Loucy (cell line): ENCODE results near the gene RHOF.

ENCODE experiments used
- H2AFZ ChIP-seq: fragments of 200-600 bp; sonication (generic); 2 replicates; pipeline ENCODE4 v1.6.0; 2016; ENCODE audit warnings: antibody characterized with exemption, mild to moderate bottlenecking, low read length, moderate library complexity
- H3F3A ChIP-seq: fragments of 200-600 bp; 2 replicates; pipeline ENCODE4 v1.6.0; 2016; ENCODE audit warnings: antibody characterized with exemption, low read depth, mild to moderate bottlenecking
- H3K27me3 ChIP-seq: fragments of 200-600 bp; sonication (generic); 2 replicates; pipeline ENCODE4 v1.6.1; 2014; ENCODE audit warnings: low read length, mild to moderate bottlenecking; ENCODE audit not compliant: insufficient read depth, poor library complexity, severe bottlenecking
- H3K36me3 ChIP-seq: fragments of 200-600 bp; sonication (generic); 2 replicates; pipeline ENCODE4 v1.6.1; 2016; ENCODE audit warnings: low read length; ENCODE audit not compliant: insufficient read depth
- H3K4me1 ChIP-seq: fragments of 200-600 bp; sonication (generic); 2 replicates; pipeline ENCODE4 v1.5.1; 2014; ENCODE audit warnings: low read length, mild to moderate bottlenecking; ENCODE audit not compliant: insufficient read depth, poor library complexity, severe bottlenecking
- H3K4me2 ChIP-seq: fragments of 200-600 bp; sonication (generic); 2 replicates; pipeline ENCODE4 v1.6.0; 2014; ENCODE audit warnings: antibody characterized with exemption, low read length, low read depth, mild to moderate bottlenecking; ENCODE audit not compliant: poor library complexity, severe bottlenecking
- H3K4me3 ChIP-seq: fragments of 200-600 bp; sonication (generic); 2 replicates; pipeline ENCODE4 v1.5.1; 2014; ENCODE audit warnings: low read length, mild to moderate bottlenecking, mixed read lengths; ENCODE audit not compliant: poor library complexity, severe bottlenecking
- H3K79me2 ChIP-seq: fragments of 200-600 bp; sonication (generic); 2 replicates; pipeline ENCODE4 v1.6.1; 2014; ENCODE audit warnings: low read length; ENCODE audit not compliant: insufficient read depth
- H3K9ac ChIP-seq: fragments of 200-600 bp; sonication (generic); 2 replicates; pipeline ENCODE4 v1.6.0; 2014; ENCODE audit warnings: mild to moderate bottlenecking, low read depth, low read length, moderate library complexity; ENCODE audit not compliant: poor library complexity, severe bottlenecking
- H3K9me2 ChIP-seq: fragments of 200-600 bp; sonication (generic); replicated peaks from 2 replicates; pipeline ENCODE4 v1.6.1; 2016; ENCODE audit warnings: low read depth, low read length, mixed read lengths
- H3K9me3 ChIP-seq: fragments of 200-600 bp; sonication (generic); 2 replicates; pipeline ENCODE4 v1.6.1; 2014; ENCODE audit warnings: mild to moderate bottlenecking, antibody characterized with exemption, low read length, low read depth; ENCODE audit not compliant: insufficient read depth
- H4K20me1 ChIP-seq: fragments of 200-600 bp; sonication (generic); 2 replicates; pipeline ENCODE4 v1.6.0; 2014; ENCODE audit warnings: antibody characterized with exemption, low read length, mild to moderate bottlenecking; ENCODE audit not compliant: insufficient read depth, poor library complexity, severe bottlenecking
- CTCF ChIP-seq: fragments of 200-600 bp; sonication (generic); conservative IDR thresholded peaks from 2 replicates; pipeline ENCODE4 v1.5.1; 2014; ENCODE audit warnings: mild to moderate bottlenecking, antibody characterized with exemption, low read length
- EZH2phosphoT487 ChIP-seq: fragments of 200-600 bp; IDR thresholded peaks from 2 replicates; pipeline ENCODE4 v1.6.1; 2018; ENCODE audit warnings: antibody characterized with exemption, mild to moderate bottlenecking, moderate library complexity, borderline replicate concordance

The RHOF gene

GRCh38 chr12:121769831-121770301 is 23.6 kb downstream of the RHOF start:
- Histone ChIP-seq H2AFZ (no peak overlapping the region), H3K4me2 (no peak overlapping the region), H3K9ac (no peak overlapping the region), H3K4me1 (peaks cover 13% of the 10 kb centered on the region), H4K20me1 (no peaks in the 10 kb centered on the region), H3K79me2 (no peaks in the 10 kb centered on the region), H3F3A (no peaks in the 10 kb centered on the region), H3K9me2 (no peaks in the 10 kb centered on the region), H3K27me3 (no peaks in the 10 kb centered on the region), H3K36me3 (no peaks in the 10 kb centered on the region), H3K9me3 (no peaks in the 10 kb centered on the region), H3K4me3 (no peak overlapping the region)
- TF ChIP-seq CTCF (no peak), EZH2phosphoT487 (no peak)

GRCh38 chr12:121769297-121769830 is 24.1 kb downstream of the RHOF start:
- no peaks in the 10 kb centered on the region for H3K79me2 ChIP-seq
- no peaks in the 10 kb centered on the region for H3K27me3 ChIP-seq
- H3K9me3 ChIP-seq: no peaks in the 10 kb centered on the region
- H2AFZ ChIP-seq: no peak overlapping the region
- TF ChIP-seq CTCF (no peak), EZH2phosphoT487 (no peak)
- H3K36me3 ChIP-seq: no peaks in the 10 kb centered on the region
- no peaks in the 10 kb centered on the region for H3K9me2 ChIP-seq
- H3K4me2 ChIP-seq: no peak overlapping the region
- H3K9ac ChIP-seq: no peak overlapping the region
- no peaks in the 10 kb centered on the region for H4K20me1 ChIP-seq
- peaks cover 13% of the 10 kb centered on the region for H3K4me1 ChIP-seq
- no peaks in the 10 kb centered on the region for H3F3A ChIP-seq
- no peak overlapping the region for H3K4me3 ChIP-seq

GRCh38 chr12:121767525-121768016 is 25.9 kb downstream of the RHOF start:
- no peak overlapping the region for H3K9ac ChIP-seq
- no peaks in the 10 kb centered on the region for H3K9me2 ChIP-seq
- H3K36me3 ChIP-seq: no peaks in the 10 kb centered on the region
- H3K9me3 ChIP-seq: no peaks in the 10 kb centered on the region
- no peaks in the 10 kb centered on the region for H4K20me1 ChIP-seq
- H2AFZ ChIP-seq: no peak overlapping the region
- no peak overlapping the region for H3K4me3 ChIP-seq
- no peak for TF ChIP-seq EZH2phosphoT487
- H3F3A ChIP-seq: no peaks in the 10 kb centered on the region
- H3K27me3 ChIP-seq: no peaks in the 10 kb centered on the region
- H3K79me2 ChIP-seq: no peaks in the 10 kb centered on the region
- peaks cover 4% of the 10 kb centered on the region for H3K4me1 ChIP-seq
- H3K4me2 ChIP-seq: no peak overlapping the region
